Thoracic aorta (tissue), 2 donors: ENCODE measurements around the gene HIPK4. TPM values are rescaled to one million over a fixed set of nuclear protein-coding genes. Genes with fewer than 3 reads are reported as not detected.
A peak's percentile ranks its signal among the peaks of the same experiment; 100 is the strongest.

Source experiments
- ATAC-seq: fragments of 150-250 bp; one replicate; pipeline ENCODE4 v1.8.0; 2017; ENCODE audit warnings: low read depth; ENCODE audit not compliant: insufficient number of reproducible peaks, low FRiP score
- DNase-seq: peaks from one replicate; pipeline ENCODE4 v3.0.0-alpha.2; 2020; ENCODE audit warnings: low spot score
- H3K27ac ChIP-seq, 2 donors: fragments of 200-600 bp; sonication (generic); 1 replicate in 1 of 2; 2 replicates in 1 of 2; pipeline ENCODE4 v1.5.1; 2016; ENCODE audit warnings: mild to moderate bottlenecking in 2 of 2, moderate library complexity in 2 of 2
- H3K27me3 ChIP-seq: fragments of 200-600 bp; sonication (generic); replicated peaks from 2 replicates; pipeline ENCODE4 v1.6.0; 2016; ENCODE audit warnings: mild to moderate bottlenecking; ENCODE audit not compliant: insufficient read depth
- H3K36me3 ChIP-seq: fragments of 200-600 bp; sonication (generic); one replicate; pipeline ENCODE4 v1.5.1; 2016
- H3K4me1 ChIP-seq, 2 donors: fragments of 200-600 bp; sonication (generic); 1 replicate in 1 of 2; 2 replicates in 1 of 2; pipeline versions ENCODE4 v1.5.1 to v1.6.0; 2016; ENCODE audit warnings: low read depth in 2 of 2, mild to moderate bottlenecking in 1 of 2; ENCODE audit not compliant: control insufficient read depth in 1 of 2
- H3K4me3 ChIP-seq: fragments of 200-600 bp; sonication (generic); 2 replicates; pipeline ENCODE4 v1.5.1; 2016; ENCODE audit warnings: mild to moderate bottlenecking
- H3K9me3 ChIP-seq: fragments of 200-600 bp; sonication (generic); 2 replicates; pipeline ENCODE4 v1.5.1; 2016
- CTCF ChIP-seq: fragments of 200-600 bp; sonication (generic); IDR thresholded peaks from one replicate; pipeline ENCODE4 v1.5.1; 2019; ENCODE audit warnings: antibody characterized with exemption
- total RNA-seq, 2 donors: library from RNA; depleted of rRNA; stranded (reverse); fragments of >200 nt; gene quantifications; one replicate each; pipeline versions ENCODE4 v1.1.0 to v1.2.3, GENCODE V29; 2016

Gene HIPK4
- total RNA-seq, 2 donors from 2014 or later, result not detected

- Histone ChIP-seq H3K9me3 (no peaks in the 10 kb centered on the region), H3K27ac (peak overlapping the region; percentile 99), H3K36me3 (peaks cover 11% of the 10 kb centered on the region), H3K4me3 (peak overlapping the region; percentile 80), H3K27me3 (no peaks in the 10 kb centered on the region), H3K4me1 (peaks cover 19 to 29% of the 10 kb centered on the region in 2 donors)
- ATAC-seq, result no peak
- TF ChIP-seq CTCF, result no peak
- DNase-seq, result no peak
These were observed 32.2 kb upstream of the HIPK4 start for GRCh38 chr19:40421993-40422747.

GRCh38 chr19:40420766-40421765 is 31.1 kb upstream of the HIPK4 start:
- Histone ChIP-seq H3K9me3 (no peaks in the 10 kb centered on the region), H3K36me3 (peaks cover 11% of the 10 kb centered on the region), H3K4me1 (peaks cover 19 to 29% of the 10 kb centered on the region in 2 donors), H3K4me3 (peak overlapping the region; percentile 80), H3K27me3 (no peaks in the 10 kb centered on the region), H3K27ac (peak overlapping the region; percentile 99)
- peak; percentile 87 for TF ChIP-seq CTCF
- DNase-seq (peak; percentile 76), ATAC-seq (peak; percentile 70)

GRCh38 chr19:40420451-40420765 is 30.4 kb upstream of the HIPK4 start:
- peaks cover 11% of the 10 kb centered on the region for H3K36me3 ChIP-seq
- peaks cover 19 to 29% of the 10 kb centered on the region in 2 donors for H3K4me1 ChIP-seq
- TF ChIP-seq CTCF, result no peak
- peak overlapping the region; percentile 99 for H3K27ac ChIP-seq
- H3K9me3 ChIP-seq, result no peaks in the 10 kb centered on the region
- H3K27me3 ChIP-seq, result no peaks in the 10 kb centered on the region
- DNase-seq (no peak), ATAC-seq (no peak)
- peak overlapping the region; percentile 80 for H3K4me3 ChIP-seq

GRCh38 chr19:40419780-40420179 is 29.8 kb upstream of the HIPK4 start:
- ATAC-seq (no peak), DNase-seq (no peak)
- Histone ChIP-seq H3K36me3 (peaks cover 11% of the 10 kb centered on the region), H3K4me1 (peaks cover 19 to 29% of the 10 kb centered on the region in 2 donors), H3K27me3 (no peaks in the 10 kb centered on the region), H3K4me3 (no peak overlapping the region), H3K27ac (no peak overlapping the region), H3K9me3 (no peaks in the 10 kb centered on the region)
- no peak for TF ChIP-seq CTCF

- DNase-seq (no peak), ATAC-seq (no peak)
- no peak overlapping the region for H3K4me3 ChIP-seq
- no peak for TF ChIP-seq CTCF
- H3K4me1 ChIP-seq, result peaks cover 14 to 29% of the 10 kb centered on the region in 2 donors
- H3K27ac ChIP-seq, result no peak overlapping the region
- peaks cover 11% of the 10 kb centered on the region for H3K36me3 ChIP-seq
- no peaks in the 10 kb centered on the region for H3K27me3 ChIP-seq
- no peaks in the 10 kb centered on the region for H3K9me3 ChIP-seq
These were observed 29.2 kb upstream of the HIPK4 start for GRCh38 chr19:40419066-40419612.
